Suprapubic skin (tissue), 3 donors: Measurements from ENCODE around the gene TBC1D1.

ENCODE experiments used
- CTCF ChIP-seq, 2 donors: fragments of 200-600 bp in 1 of 2; fragments of 450-650 bp in 1 of 2; sonication (generic) in 1 of 2; IDR thresholded peaks; one replicate each; pipeline ENCODE4 v1.5.1; 2016 to 2019; ENCODE audit warnings: antibody characterized with exemption in 2 of 2, mild to moderate bottlenecking in 1 of 2, moderate library complexity in 1 of 2
- EP300 ChIP-seq: sonication (generic); formaldehyde crosslinking; IDR thresholded peaks from one replicate; pipeline ENCODE4 v1.6.1; 2017; ENCODE audit warnings: antibody characterized with exemption
- POLR2A ChIP-seq, 2 donors: fragments of 450-650 bp; IDR thresholded peaks; one replicate each; pipeline ENCODE4 v1.6.1; 2017; ENCODE audit warnings: antibody characterized with exemption in 2 of 2, mild to moderate bottlenecking in 2 of 2, moderate library complexity in 2 of 2

GRCh38 chr4:38094419-38094818 is 203.5 kb downstream of the TBC1D1 start:
- TF ChIP-seq CTCF (IDR thresholded peaks at IDR 0.05) (no peak), POLR2A (IDR thresholded peaks at IDR 0.05) (no peak), EP300 (no peak)
